ENCODE data around the gene ACO1. TPM values are rescaled to one million over a fixed set of nuclear protein-coding genes. Genes with fewer than 3 reads are reported as not detected.
A peak's percentile ranks its signal among the peaks of the same experiment; 100 is the strongest.

Gene ACO1
- total and polyA plus RNA-seq, 12 donors, result 7.1 to 77.6 (median 65.1) TPM

DNA sequence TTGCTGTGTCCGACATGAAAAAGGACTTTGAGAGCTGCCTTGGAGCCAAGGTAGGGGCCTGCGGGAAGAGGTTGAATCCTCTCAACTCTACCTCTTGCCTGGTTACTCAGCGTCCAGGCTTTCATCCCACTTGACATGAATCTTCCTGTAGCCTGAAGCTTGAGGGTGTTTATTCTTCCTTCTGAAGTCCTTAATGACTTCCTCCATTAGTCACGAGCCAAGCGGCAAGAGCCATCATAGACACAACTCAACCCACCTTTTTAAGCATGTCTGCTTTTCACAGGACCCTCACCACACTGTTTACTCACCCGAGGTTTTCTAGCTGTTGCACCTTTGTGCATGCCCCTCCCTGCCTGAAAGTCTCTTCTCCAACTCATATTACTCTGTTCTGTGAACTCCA lies 40.2 kb downstream of the ACO1 start:
- 82 to 89% methylated on average over 6 of the region's 6 CpGs for WGBS, 2 donors
- H3K9me3 ChIP-seq, result no peaks in the 10 kb centered on the region
- no peak for DNase-seq
- peaks cover 0 to 13% (median 0%) of the 10 kb centered on the region in 9 donors for H3K4me1 ChIP-seq
- intact Hi-C loops (cut with DNase I), result loop anchor here in 2 of 10 donors (5.0 to 10.0 kb wide), 2 partner anchors 42 to 50 kb away; partner anchors contain the start of gene ACO1 (in 1 of the 2)
- no peaks in the 10 kb centered on the region for H3K27me3 ChIP-seq
- ATAC-seq, result no peak
- H3K27ac ChIP-seq, result no peak overlapping the region
- peaks cover 0 to 100% (median 23%) of the 10 kb centered on the region in 9 donors for H3K36me3 ChIP-seq
- TF ChIP-seq, protein P1, sequence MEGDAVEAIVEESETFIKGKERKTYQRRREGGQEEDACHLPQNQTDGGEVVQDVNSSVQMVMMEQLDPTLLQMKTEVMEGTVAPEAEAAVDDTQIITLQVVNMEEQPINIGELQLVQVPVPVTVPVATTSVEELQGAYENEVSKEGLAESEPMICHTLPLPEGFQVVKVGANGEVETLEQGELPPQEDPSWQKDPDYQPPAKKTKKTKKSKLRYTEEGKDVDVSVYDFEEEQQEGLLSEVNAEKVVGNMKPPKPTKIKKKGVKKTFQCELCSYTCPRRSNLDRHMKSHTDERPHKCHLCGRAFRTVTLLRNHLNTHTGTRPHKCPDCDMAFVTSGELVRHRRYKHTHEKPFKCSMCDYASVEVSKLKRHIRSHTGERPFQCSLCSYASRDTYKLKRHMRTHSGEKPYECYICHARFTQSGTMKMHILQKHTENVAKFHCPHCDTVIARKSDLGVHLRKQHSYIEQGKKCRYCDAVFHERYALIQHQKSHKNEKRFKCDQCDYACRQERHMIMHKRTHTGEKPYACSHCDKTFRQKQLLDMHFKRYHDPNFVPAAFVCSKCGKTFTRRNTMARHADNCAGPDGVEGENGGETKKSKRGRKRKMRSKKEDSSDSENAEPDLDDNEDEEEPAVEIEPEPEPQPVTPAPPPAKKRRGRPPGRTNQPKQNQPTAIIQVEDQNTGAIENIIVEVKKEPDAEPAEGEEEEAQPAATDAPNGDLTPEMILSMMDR (IDR thresholded peaks at IDR 0.05), result no peak
- no peak overlapping the region for H3K4me3 ChIP-seq

DNA sequence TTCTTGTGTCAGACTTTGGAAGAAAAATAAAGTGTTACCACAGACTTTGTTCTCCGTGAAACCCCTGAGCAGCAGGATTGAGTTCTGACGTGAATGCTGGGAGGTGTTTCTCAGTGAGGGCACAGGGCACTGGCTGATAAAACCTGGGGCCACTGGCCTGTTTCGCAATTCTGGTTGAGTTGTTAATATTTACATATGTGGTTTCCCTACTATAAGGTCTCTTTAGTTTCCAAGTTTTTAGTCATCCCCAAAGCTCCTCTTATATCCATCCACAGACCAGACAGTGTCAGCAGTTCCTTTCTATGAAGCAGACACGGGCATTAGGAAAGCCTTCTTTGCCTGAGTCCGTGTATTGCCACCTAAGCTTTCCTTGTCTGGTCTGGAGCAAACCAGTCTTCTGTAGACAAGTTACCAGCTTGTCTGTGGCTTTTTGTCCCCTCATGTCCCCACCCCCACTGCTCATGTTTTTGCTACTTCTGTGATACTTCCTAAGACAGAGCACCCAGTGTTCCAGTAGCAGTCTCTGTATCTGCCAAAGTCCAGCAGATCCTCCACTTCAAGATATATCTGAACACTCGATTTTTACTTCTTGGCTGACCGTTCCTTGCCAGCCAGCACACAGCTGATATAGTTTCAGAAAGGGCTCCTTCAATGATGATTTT lies 42.0 kb downstream of the ACO1 start:
- Histone ChIP-seq H3K27ac (no peak overlapping the region), H3K27me3 (no peaks in the 10 kb centered on the region), H3K4me1 (peaks cover 0 to 13% (median 0%) of the 10 kb centered on the region in 9 donors), H3K36me3 (peaks cover 0 to 100% (median 26%) of the 10 kb centered on the region in 9 donors), H3K9me3 (no peaks in the 10 kb centered on the region), H3K4me3 (no peak overlapping the region)
- ATAC-seq (peak in 4 of 8 donors; percentile 26 to 64 (median 50)), DNase-seq (no peak)
- intact Hi-C loops (cut with DNase I), result loop anchor here in 2 of 10 donors (5.0 to 10.0 kb wide), 2 partner anchors 44 to 48 kb away; partner anchors contain the start of gene ACO1 (in 1 of the 2)
- TF ChIP-seq, protein P1 (IDR thresholded peaks at IDR 0.05), result no peak
- 75 to 78% methylated on average over 7 of the region's 7 CpGs for WGBS, 2 donors

DNA sequence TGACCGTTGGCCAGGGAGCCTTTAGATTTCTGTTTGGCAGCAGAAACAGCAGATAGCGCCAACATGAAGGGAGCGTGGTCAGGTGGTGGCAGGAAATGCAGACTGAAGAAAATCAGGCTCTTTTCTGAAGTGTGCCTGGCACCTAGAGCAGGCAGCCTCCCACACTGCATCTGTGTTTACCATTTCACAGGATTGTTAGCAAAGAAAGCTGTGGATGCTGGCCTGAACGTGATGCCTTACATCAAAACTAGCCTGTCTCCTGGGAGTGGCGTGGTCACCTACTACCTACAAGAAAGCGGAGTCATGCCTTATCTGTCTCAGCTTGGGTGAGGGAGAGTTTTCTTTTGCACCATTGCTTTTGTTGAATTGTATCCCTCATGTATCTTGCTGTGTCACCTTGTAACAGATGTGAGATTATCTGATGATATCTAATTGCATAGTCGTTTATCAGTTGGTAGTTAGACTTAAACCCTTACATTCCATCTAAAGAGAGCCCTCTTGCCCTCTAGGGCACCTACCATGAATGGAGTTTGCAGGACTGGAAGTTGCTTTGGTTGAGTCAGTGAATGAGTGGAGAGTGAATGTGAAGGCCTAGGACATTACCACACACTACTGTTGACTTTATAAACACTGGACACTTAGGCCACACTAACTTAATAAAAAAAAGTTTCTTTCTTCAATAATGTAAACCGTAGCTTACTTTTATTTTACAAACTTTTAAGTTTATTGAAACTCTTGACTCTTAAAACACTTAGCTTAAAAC lies 42.8 kb downstream of the ACO1 start:
- TF ChIP-seq, protein P1 (IDR thresholded peaks at IDR 0.05), result no peak
- ATAC-seq (peak in 1 of 8 donors; percentile 16), DNase-seq (no peak)
- no peaks in the 10 kb centered on the region for H3K27me3 ChIP-seq
- intact Hi-C loops (cut with DNase I), result loop anchor here in 2 of 10 donors (5.0 to 10.0 kb wide), 2 partner anchors 45 to 48 kb away; partner anchors contain the start of gene ACO1 (in 1 of the 2)
- WGBS, 2 donors, result 69 to 77% methylated on average over 8 of the region's 8 CpGs
- H3K27ac ChIP-seq, result no peak overlapping the region
- H3K9me3 ChIP-seq, result no peaks in the 10 kb centered on the region
- peaks cover 0 to 100% (median 32%) of the 10 kb centered on the region in 9 donors for H3K36me3 ChIP-seq
- H3K4me3 ChIP-seq, result no peak overlapping the region
- H3K4me1 ChIP-seq, result peaks cover 0 to 13% (median 0%) of the 10 kb centered on the region in 9 donors

DNA sequence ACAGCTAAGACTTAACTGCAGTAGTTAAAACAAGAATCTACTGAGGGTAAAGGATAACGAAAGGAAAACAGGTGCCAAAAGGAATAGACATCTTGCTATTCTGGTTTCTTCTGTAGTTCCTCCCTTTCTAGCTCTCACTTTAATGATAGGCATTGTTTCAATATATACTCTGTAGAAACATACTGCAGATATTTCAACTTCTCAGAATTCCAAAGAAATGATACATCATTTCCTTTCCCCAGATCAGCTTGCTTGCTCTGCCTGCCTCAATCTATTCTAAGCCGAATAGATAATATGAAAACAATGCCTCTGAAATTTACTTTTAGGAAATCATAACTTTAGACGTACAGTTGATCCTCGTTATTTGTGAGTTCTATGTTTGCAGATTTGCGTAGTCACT lies 46.3 kb downstream of the ACO1 start:
- Histone ChIP-seq H3K9me3 (no peaks in the 10 kb centered on the region), H3K27me3 (no peaks in the 10 kb centered on the region), H3K36me3 (peaks cover 0 to 100% (median 25%) of the 10 kb centered on the region in 9 donors), H3K27ac (no peak overlapping the region), H3K4me3 (no peak overlapping the region), H3K4me1 (peaks cover 0 to 13% (median 0%) of the 10 kb centered on the region in 9 donors)
- DNase-seq, result no peak
- 80 to 89% methylated on average over 5 of the region's 5 CpGs for WGBS, 2 donors
- no peak for ATAC-seq
- TF ChIP-seq, protein P1 (IDR thresholded peaks at IDR 0.05), result no peak
- intact Hi-C loops (cut with DNase I), result loop anchor here in 9 of 10 donors (2.0 to 10.0 kb wide), 6 partner anchors 48 to 144 kb away; partner anchors contain the start of genes ACO1 (in 2 of the 9) and NDUFB6 (in 1 of the 9)

Data from heart right ventricle (tissue), 16 donors.